Stimulated activated CD8-positive, alpha-beta memory T cell treated with anti-CD3 and anti-CD28 coated beads, Interleukin-15, amount 100 ng/mL, for 48 hours (primary cell): ENCODE results near the gene HSH2D.
"Not testable (repeated sequence)": the region's sequence is repeated elsewhere in the genome, so short reads cannot be mapped to it uniquely, and the experiment has no call there.

Source experiments
- DNase-seq, 2 donors: peaks; one replicate each; pipeline ENCODE4 v3.0.0-alpha.2; 2020; ENCODE audit warnings: low read depth in 2 of 2

HSH2D gene

GRCh38 chr19:16119075-16119857 is 24.2 kb upstream of the HSH2D start:
- not testable (repeated sequence) for DNase-seq

- DNase-seq, result no peak
Measured at GRCh38 chr19:16121141-16121540, 22.3 kb upstream of the HSH2D start.

GRCh38 chr19:16121967-16122366 is 21.5 kb upstream of the HSH2D start:
- DNase-seq, result no peak

GRCh38 chr19:16124953-16125352 is 18.5 kb upstream of the HSH2D start:
- DNase-seq, result no peak

- DNase-seq, result no peak
Measured at GRCh38 chr19:16125737-16126495, 17.6 kb upstream of the HSH2D start.

GRCh38 chr19:16127080-16127479 is 16.4 kb upstream of the HSH2D start:
- DNase-seq, result no peak

GRCh38 chr19:16127776-16128371 is 15.6 kb upstream of the HSH2D start:
- no peak for DNase-seq

- DNase-seq, result no peak
Measured at GRCh38 chr19:16131648-16132047, 11.8 kb upstream of the HSH2D start.

- no peak for DNase-seq
Measured at GRCh38 chr19:16133818-16134217, 9.7 kb upstream of the HSH2D start.

GRCh38 chr19:16134510-16134909 is 9.0 kb upstream of the HSH2D start:
- DNase-seq, result no peak

- DNase-seq, result no peak
Measured at GRCh38 chr19:16135430-16136127, 7.9 kb upstream of the HSH2D start.

GRCh38 chr19:16136185-16136999 is 7.1 kb upstream of the HSH2D start:
- DNase-seq, result no peak

GRCh38 chr19:16139752-16140151 is 3.7 kb upstream of the HSH2D start:
- no peak for DNase-seq

GRCh38 chr19:16141043-16141442 is 2.4 kb upstream of the HSH2D start:
- DNase-seq, result no peak

- DNase-seq, result no peak
Measured at GRCh38 chr19:16142032-16142580, 1.4 kb upstream of the HSH2D start.

- DNase-seq, result no peak
Measured at GRCh38 chr19:16144216-16144581, 714 bp downstream of the HSH2D start.

- DNase-seq, result no peak
Measured at GRCh38 chr19:16146112-16146511, 2.6 kb downstream of the HSH2D start.

GRCh38 chr19:16148443-16149229 is 5.2 kb downstream of the HSH2D start:
- no peak for DNase-seq

GRCh38 chr19:16153582-16154336 is 10.3 kb downstream of the HSH2D start:
- no peak for DNase-seq

GRCh38 chr19:16154557-16154956 is 11.1 kb downstream of the HSH2D start:
- no peak for DNase-seq
